K562 (cell line): ENCODE measurements around the gene TSGA10.

Source experiments
- CTCF ChIP-seq, 3 experiments: IDR thresholded peaks in 2 of 3; conservative IDR thresholded peaks in 1 of 3; 2 replicates each; pipeline ENCODE4 v1.5.1; 2011 to 2012; ENCODE audit warnings: low read length in 3 of 3, mild to moderate bottlenecking in 3 of 3, control low read depth in 2 of 3, improper control_type of control experiment in 1 of 3, inconsistent platforms in 1 of 3, low read depth in 1 of 3, mixed read lengths in 1 of 3, moderate library complexity in 1 of 3; ENCODE audit not compliant: insufficient read depth in 2 of 3
- KAT8 ChIP-seq: fragments of 450-650 bp; IDR thresholded peaks from 2 replicates; pipeline ENCODE4 v1.6.1; 2016; ENCODE audit warnings: low read depth, mild to moderate bottlenecking
- MITF ChIP-seq: IDR thresholded peaks from 2 replicates; pipeline ENCODE4 v1.6.1; 2014; ENCODE audit warnings: antibody characterized with exemption
- NR2C2 ChIP-seq, 2 experiments: fragments of 200-800 bp in 1 of 2; sonication (Bioruptor generic) in 1 of 2; sonication (generic) in 1 of 2; formaldehyde crosslinking in 1 of 2; IDR thresholded peaks; 2 replicates each; pipeline versions ENCODE4 v1.6.1 to v1.8.0; 2016 to 2022; ENCODE audit warnings: mild to moderate bottlenecking in 1 of 2, missing compliant biosample characterization in 1 of 2, missing genetic modification characterization in 1 of 2, missing genetic modification reagents in 1 of 2
- RFX5 ChIP-seq: IDR thresholded peaks from 2 replicates; pipeline ENCODE4 v1.6.1; 2011; ENCODE audit warnings: low read depth, mild to moderate bottlenecking, improper control_type of control experiment, low read length
- STAG1 ChIP-seq: sonication (generic); formaldehyde crosslinking; IDR thresholded peaks from 2 replicates; pipeline ENCODE4 v1.5.0; 2020; ENCODE audit warnings: missing genetic modification reagents, borderline replicate concordance
- ZNF707 ChIP-seq: fragments of 250-450 bp; sonication (Bioruptor Pico); conservative IDR thresholded peaks from 2 replicates; pipeline ENCODE4 v1.8.0; 2022; ENCODE audit warnings: inconsistent platforms, mild to moderate bottlenecking, moderate library complexity

GRCh38 chr2:98975611-98976010 is 179.1 kb downstream of the TSGA10 start:
- no peak for TF ChIP-seq NR2C2 (CRISPR knock-in tag; IDR thresholded peaks at IDR 0.05)
- TF ChIP-seq NR2C2 (tag; IDR thresholded peaks at IDR 0.05): no peak
- no peak for TF ChIP-seq ZNF707 (CRISPR knock-in tag)
- TF ChIP-seq CTCF (IDR thresholded peaks at IDR 0.05 in 2 of 3, conservative IDR thresholded peaks at IDR 0.05 in 1 of 3; ENCODE audit: insufficient read depth in 2 of 3, low read depth in 1 of 3, low read length in 3 of 3): no peak
- TF ChIP-seq STAG1 (CRISPR knock-in tag): no peak
- TF ChIP-seq RFX5: no peak
- TF ChIP-seq KAT8: no peak
- TF ChIP-seq MITF: no peak
